GM18909 (cell line): ENCODE data around the gene ADAP1.
"Not testable (repeated sequence)": the region's sequence is repeated elsewhere in the genome, so short reads cannot be mapped to it uniquely, and the experiment has no call there.

Experiments used
- ATAC-seq: cut with Tn5 transposase; IDR thresholded peaks from one replicate; pipeline ENCODE4 v1.9.1; 2021; ENCODE audit warnings: mild to moderate bottlenecking; ENCODE audit not compliant: unreplicated experiment, poor library complexity

ADAP1 gene

DNA sequence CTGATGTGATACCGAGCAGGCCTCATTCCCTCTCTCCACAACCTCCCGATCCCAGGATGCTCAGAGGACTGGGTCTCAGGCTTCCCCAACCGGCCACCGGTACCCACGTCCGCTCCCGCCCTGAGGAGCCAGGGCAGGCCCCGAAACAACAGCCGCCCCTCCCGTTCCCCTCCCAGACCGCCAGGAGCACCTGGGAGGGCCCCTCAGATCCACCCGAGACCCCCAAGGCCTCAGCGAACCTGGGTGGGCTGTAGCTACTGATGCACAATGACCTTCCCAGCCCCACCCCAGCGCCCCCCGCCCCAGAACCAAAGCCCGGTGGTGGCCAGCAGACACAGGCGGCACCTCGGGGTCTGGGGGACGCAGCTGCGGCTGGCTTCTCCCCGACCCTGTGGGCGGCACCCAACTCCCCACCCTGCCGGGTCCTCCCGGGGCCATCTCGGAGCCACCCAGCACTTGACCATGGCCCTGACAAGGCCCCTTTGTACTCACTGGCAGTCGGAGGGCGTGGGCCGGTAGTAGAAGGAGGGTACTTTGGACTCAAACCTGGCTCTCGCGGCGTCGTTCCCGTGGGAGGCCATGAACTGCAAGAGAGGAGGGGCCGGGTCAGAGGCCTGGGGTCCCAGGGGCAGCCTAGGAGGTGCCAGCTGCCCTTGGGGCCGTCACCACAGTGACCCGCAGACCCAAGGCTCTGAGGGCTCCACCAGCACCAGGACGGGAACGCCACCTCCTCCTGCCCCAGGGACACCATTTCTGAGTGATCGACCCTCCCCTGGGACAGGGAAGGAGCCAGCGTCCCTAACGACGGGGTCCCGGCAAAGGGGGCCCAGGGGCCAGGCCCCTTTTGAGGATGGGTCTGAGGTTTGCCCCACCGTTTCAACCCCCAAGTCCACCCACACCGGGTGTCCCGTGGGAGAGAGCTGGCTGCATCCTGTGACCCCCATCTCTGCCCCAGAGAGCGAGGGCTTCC is 28.1 kb downstream of the ADAP1 start:
- ATAC-seq, result no peak

DNA sequence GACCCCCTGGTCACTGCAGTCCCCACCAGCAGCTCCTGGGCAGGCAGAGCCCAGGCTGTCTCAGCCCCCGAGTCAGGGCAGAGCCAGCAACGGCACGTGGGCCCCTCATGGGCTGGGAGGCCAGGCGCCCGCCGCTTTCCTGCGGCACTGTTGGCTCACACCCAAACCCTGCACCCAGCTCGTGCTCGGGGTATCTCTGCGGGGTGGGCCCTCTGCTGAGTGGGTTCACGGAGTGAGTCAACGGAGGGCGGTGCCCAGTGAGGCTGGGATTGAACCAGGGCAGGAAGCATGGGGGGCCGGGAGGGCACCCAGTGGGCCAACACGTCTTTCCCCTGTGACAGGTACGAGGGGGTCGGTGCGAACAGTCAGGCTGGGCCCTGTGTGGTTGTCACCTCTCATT is 28.9 kb downstream of the ADAP1 start:
- no peak for ATAC-seq

DNA sequence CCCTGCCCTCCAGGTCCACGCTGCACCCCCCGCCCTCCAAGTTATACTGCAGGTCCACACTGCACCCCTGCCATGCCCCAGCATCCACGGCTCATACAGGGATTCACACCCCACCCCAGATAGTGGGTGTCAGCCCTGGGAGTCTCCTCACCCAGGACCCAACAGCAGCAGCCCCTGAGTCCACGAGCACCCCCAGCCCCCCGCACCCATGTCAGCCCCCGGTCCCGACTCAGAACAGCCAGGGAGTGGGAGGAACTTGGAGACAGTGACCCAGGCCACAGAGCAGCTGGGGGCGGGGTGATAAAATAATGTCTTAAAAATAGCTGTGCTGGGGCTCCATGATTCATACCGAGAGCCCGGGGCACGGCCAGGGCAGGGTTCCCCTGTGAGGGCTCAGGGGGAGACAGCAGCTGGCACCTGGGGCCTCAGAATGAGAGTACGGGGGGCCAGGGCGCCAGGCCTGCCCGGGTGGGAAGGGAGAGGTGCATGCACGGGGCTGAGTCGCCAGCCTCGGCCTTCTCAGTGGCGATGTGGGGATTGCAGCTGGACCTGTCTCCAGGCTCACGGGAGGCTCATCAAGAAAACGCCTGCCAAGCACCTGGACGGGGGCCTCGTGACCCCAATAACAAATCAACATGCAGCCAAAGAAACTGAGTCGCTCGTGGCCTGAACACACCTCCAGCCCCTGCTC is 29.8 kb downstream of the ADAP1 start:
- peak; percentile 55 for ATAC-seq

DNA sequence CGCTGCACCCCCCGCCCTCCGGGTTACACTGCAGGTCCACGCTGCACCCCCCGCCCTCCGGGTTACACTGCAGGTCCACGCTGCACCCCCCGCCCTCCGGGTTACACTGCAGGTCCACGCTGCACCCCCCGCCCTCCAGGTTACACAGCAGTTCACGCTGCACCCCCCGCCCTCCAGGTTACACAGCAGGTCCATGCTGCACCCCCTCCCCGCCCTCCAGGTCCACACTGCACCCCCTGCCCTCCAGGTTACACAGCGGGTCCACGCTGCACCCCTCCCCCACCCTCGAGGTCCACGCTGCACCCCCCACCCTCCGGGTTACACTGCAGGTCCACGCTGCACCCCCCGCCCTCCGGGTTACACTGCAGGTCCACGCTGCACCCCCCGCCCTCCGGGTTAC is 30.4 kb downstream of the ADAP1 start:
- ATAC-seq, result not testable (repeated sequence)

DNA sequence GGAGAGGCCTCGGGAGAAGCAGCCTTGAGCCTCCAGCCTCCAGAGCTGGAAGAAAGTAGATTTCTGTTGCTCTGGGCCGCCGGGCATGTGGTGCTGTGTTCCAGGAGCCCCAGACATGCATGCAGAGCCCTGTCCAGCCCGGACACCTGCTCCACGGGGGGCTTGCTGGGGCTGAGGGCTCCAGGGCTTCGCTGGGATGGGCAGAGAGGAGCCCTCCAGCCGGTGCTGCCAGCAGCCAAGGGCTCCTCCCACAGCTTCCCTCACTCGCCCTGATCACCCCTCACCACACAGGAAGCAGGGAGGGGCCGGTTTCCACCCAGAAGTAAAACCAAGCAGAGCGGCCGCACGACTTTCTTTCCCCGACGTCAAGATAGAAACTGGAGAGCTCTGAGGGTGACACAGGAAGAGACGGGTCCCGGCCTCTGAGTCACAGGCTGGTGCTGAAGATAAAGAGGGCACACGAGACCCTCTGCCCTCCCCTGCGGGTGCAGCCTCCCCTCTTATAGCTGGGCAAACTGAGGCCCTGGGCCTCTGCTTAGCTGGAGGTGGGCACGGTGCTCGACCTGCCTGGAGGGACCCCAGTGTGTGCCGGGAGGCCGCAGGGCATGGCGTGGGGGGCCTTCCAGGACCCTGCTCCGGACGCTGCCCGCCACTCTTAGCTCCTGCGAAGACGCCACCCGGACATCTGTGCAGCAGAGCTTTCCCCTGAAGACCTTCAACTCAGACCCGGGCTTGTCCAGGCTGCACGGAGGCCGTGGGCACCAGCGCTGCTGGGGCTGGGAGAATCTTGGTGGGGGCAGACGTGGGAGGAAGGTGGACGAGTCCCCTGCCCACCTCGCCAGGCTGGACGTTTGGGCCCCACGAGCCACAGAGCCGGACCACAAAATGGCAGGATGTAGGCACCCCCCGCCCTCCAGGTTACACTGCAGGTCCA is 31.1 kb downstream of the ADAP1 start:
- peak; percentile 79 for ATAC-seq

DNA sequence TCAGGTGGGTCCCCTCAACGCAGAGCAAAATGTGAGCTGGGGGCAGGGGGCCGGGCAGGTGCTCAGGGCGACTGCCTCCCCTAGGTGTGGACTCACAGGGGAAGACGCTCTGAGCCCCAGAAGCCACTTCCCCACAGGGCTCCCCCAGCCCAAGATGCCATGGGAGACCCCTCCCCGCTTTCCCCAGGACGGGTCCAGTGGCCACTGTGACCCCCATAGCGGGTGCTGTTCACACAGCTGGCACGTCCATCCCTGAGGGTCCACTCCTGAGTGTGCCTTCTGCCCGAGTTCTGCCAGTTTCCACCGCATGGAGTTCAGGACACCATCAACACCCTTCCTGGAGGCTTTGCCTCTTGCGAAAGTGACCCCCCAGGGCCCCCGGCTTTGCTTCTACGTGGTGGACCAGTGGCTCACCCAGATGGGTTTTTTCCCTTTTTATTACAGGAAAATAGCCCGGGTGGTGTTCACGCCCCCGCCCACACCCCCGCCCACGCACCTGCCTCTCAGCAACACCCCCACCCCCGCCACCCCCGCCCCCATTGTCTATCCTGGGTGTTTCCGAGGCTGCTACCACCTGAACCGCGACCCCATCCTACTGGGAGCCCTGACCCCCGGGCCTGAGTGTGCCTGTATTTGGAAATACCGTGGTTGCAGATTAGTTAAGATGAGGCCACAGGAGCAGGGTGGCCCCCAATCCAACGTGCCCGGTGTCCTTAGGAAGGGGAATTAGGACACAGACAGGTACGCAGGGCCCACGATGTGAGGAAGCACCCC is 32.0 kb downstream of the ADAP1 start:
- ATAC-seq, result no peak

DNA sequence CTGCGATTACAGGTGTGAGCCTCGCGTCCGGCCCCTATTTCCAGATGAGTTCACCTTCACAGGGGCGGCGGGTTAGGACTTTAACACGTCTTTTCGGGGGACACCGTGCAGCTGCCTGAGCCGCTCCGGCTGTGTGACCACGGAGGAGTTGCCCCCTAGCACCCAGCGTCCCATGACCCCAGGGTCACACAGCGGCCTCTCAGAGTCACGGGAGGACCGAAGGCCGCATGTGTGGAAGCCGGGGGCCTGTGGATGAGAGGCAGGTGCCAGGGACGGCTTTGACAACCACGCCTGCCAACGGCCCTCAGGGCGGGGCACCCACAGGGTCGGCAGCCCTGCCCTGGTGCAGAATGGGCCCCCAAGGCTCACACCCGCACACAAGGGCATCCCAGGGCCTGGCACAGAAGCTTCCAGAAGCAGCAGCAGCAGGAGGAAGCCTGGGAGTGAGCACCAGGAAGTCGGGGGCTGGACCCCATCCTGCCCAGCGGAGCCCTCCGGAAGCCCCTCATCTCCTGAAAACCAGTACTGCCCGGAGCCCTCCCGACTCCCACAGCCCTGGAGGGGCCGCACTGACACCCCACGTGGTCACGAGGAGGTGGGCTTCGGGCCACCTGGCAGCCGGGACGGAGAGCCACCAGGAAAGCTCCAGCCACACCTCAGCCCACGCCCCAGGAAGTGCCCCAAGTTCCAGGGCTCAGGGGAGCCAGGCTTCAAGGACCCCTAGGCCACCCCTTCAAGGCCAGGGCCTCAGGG is 32.7 kb downstream of the ADAP1 start:
- no peak for ATAC-seq

DNA sequence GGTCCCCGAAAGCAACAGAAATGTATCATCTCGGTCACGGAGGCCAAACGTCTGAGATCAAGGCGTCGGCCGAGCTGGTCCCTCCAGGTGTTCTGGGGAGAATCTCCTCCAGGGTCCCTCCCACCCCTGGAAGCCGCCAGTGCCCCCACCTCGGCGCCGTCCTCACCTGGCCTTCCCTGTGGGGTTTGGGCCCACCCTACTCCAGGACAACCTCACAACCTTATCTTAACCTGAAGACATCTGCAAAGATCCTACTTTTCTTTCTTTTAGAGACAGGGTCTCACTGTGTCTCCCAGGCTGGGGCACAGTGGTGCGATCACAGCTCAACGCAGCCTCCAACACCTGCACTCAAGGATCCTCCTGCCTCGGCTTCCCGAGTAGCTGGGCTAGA is 33.4 kb downstream of the ADAP1 start:
- ATAC-seq, result no peak

DNA sequence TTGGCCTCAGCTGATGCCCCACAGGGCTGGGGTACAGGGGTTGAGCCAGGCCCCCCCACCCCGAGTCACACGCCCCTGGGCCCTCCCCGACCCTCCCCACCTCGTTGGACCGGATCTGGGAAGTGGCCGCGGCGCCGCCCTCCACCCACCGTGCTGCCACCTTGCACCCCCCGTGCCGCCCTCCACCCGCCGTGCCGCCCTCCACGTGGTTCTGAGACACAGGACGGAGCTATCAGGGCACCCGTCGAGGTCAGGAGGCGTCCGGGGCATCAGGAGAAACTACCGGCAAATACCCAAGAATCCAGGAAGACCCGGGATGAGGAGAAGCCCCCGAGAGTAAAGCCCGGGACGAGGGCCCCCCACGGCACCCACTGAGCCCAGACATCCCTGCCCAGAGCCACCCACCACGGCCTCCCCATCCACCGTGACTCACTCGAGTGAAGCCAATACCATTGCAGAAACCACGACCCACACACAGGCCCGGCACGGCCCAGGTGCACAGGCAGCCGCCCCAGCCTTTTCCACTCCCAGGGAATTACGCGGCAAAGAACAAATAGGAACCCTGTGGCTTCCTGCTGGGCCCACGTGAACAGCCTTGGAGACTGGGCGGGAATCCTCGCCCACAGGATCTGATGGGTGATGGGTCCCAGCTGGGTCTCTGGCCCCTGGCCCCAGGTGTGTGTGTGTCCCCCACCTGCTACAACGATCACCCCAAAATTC is 34.0 kb downstream of the ADAP1 start:
- ATAC-seq, result no peak

DNA sequence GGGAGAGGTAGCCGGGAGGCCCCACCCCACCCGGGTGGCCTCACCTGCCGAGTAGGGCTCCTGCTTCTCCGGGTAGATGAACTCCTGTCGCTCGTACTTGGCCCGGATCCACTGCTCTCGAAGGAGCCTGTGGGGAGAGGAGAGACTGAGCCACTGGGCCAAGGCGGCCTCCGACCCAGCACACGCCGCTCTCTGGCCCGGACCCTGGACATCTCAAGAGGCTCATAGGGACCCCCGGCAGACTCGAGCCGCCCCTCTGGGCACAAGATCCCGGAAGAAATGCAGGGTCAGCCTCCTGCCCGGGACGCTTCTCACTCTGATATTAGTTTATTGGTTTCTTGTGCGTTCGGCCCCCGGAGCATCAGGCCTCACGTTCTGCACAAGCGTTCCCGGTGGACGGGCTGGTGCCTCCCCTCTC is 34.5 kb downstream of the ADAP1 start:
- ATAC-seq, result no peak

DNA sequence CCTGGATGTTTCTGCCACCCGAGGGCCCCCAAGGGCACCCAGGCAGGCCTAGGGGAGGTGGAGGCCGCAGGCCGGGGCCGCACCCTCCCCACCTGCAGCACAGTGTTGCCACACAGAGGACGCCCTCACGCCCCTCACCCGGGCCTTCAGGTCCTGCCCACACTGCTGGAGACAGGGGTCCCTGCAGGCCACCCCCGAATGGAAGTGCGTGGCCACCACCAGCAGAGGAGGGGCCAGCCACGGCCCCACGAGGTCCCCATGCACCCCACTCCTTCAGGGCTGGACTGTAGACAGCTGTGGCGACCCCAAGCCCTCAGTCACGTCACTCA is 35.4 kb downstream of the ADAP1 start:
- no peak for ATAC-seq

DNA sequence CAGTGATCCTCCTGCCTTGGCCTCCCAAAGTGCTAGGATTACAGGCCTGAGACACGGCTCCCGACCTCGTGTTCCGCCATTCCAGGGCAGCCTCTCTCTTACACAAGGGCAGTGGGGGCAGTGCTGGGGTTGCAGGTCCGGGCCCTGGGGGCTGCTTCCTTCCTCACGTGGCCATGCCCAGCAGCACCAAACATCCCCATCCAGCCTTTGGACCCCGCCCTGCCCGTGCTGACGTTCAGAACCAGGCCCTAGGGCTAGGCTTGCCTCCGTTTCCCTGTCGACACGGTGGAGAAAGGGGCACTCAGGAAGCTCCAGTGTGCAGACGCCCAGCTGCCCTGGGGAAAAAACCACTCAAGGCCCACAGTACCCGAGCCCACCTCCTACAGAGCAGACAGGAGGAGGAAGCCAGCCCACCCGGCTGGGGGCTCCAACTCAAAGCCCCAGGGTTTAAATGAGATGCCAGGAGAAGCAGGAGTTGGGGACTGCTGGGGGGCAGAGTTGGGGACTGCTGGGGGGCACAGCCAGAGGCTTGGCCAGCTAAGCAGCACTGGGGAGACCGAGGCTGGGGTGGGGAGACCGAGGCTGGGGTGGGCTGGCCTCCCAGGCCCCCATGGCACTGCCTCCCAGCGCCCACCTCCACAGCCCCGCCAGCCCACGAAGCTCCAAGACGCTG is 35.9 kb downstream of the ADAP1 start:
- no peak for ATAC-seq

DNA sequence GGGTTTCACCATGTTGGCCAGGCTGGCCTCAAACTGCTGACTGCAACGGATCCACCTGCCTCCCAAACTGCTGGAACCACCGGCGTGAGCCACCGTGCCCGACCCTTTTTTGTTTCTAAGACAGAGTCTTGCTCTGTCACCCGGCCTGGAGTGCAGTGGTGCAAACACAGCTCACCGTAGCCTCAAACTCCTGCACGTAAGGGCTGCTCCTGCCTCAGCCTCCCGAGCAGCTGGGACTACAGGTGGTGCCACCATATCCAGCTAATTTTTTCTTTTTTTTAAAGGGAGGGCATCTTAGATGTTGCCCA is 36.4 kb downstream of the ADAP1 start:
- no peak for ATAC-seq

DNA sequence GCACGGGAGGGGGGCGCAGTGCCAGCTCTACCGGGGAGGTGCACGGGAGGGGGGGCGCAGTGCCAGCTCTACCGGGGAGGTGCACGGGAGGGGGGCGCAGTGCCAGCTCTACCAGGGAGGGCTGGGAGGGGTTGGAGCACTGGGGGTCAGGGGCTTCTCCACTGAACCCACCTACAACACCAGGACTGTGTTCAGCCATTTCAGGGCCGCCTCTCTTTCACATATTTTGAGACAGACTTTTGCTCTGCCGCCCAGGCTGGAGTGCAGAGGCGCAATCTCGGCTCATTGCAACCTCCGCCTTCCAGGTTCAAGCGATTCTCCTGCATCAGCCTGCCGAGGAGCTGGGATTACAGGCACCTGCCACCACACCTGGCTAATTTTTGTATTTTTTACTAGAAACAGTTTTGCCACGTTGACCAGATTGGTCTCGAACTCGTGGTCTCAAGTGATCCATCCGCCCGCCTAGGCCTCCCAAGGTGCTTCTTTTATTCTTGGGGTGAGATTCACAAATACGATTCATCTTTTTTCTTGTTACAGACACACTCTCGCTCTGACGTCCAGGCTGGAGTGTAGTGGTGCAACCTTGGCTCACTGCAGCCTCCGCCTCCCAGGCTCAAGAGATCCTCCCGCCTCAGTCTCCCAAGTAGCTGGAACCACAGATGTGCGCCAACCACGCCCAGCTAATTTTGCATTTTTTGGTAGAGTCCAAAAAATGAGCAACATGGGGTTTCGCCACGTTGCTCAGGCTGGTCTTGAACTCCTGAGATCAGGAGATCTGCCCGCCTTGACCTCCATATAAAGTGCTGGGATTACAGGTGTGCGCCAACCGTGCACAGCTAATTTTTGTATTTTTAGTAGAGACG is 37.0 kb downstream of the ADAP1 start:
- no peak for ATAC-seq

DNA sequence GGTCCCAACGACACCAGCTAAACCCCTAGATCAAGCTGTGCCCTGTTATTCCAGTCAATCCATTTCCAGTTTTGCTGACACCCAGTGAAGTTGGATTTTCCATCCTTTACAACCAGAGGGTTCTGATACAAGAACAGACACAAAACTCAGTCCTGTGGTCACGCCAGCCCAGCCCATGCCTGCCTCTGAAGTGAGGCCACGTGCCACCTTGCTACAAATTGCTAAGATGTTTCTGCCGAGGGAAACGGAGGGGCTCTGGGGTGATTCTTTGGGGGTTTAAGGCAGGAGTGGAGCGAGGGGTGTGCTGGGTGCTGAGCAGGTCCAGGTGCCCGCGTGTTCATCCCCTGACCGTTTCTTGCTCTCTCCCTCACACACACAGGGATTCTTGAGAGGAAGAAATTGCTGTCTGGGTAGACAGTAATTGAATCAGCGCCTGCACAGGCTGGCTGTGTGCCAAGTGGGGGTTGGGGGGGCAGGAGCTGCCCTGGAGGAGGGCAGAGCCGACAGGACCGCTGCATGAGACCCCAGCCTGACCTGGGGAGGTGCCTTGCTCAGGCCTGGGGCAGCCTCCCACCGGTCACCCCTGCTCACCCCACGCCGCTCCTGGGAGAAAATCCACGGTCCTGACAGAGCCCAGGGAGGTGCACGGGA is 38.1 kb downstream of the ADAP1 start:
- no peak for ATAC-seq

DNA sequence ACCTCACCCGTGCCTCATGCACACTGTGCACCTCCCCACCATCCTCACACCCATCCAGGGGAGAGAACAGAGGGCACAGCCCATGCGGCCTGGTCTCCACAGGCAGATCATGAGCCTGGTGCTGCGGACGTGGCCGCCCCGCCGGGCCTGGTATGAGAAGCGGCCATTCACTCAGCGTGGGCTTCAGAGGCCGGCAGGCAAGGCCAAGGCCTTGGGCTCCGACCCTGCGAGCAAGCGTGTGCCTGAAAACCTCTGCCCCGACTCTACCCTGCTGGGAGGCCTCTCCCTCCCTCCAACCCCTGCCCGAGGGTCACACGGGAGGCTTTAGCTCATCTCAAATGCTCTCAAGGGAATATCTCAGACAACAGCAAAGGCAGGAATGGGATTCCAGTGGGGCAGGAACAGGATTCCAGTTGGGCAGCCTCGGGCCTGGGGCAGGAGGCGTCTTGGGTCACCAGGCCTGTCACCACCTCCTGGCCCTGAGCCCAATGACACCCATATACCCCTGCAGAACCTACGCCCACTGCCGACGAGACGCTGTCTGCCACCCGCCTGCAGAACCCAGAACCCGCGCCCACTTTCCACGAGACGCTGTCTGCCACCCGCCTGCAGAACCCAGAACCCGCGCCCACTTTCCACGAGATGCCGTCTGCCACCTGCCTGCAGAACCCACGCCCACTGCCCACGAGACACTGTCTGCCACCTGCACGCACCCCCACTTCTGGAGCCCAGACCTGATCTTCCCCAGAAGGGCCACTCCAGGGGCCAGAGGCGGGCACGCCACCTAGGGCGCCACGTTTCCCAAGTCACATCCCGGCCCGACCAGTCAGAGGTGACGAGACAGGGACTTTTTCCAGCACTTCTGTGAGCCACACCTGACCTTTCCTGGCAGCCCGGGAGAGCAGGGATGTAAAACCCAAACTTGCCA is 38.9 kb downstream of the ADAP1 start:
- ATAC-seq, result no peak
